Trophoblast cell (in vitro differentiated cells and primary cell): ENCODE results near the gene GNAO1.

Experiments
- DNase-seq, 2 donors: peaks; one replicate each; pipeline ENCODE4 v3.0.0-alpha.2; 2016
- H2AFZ ChIP-seq: 2 replicates; pipeline ENCODE4 v1.6.1; 2013; ENCODE audit warnings: low read length, moderate library complexity, mild to moderate bottlenecking; ENCODE audit not compliant: insufficient read depth, poor library complexity
- H2AK5ac ChIP-seq: 2 replicates; pipeline ENCODE4 v1.6.1; 2013; ENCODE audit warnings: mild to moderate bottlenecking, low read length
- H2BK120ac ChIP-seq: 2 replicates; pipeline ENCODE4 v1.6.1; 2013; ENCODE audit warnings: low read length, mild to moderate bottlenecking, moderate library complexity; ENCODE audit not compliant: insufficient read depth, poor library complexity
- H2BK12ac ChIP-seq: 2 replicates; pipeline ENCODE4 v1.6.1; 2013; ENCODE audit warnings: mild to moderate bottlenecking, low read length, moderate library complexity
- H2BK5ac ChIP-seq: 2 replicates; pipeline ENCODE4 v1.6.1; 2013; ENCODE audit warnings: low read length, low read depth, moderate library complexity, mild to moderate bottlenecking; ENCODE audit not compliant: poor library complexity
- H3K14ac ChIP-seq: 2 replicates; pipeline ENCODE4 v1.6.1; 2013; ENCODE audit warnings: mild to moderate bottlenecking, low read length
- H3K18ac ChIP-seq: 2 replicates; pipeline ENCODE4 v1.6.1; 2013; ENCODE audit warnings: mild to moderate bottlenecking, low read length
- H3K23ac ChIP-seq: 2 replicates; pipeline ENCODE4 v1.6.1; 2013; ENCODE audit warnings: low read length
- H3K27ac ChIP-seq: 2 replicates; pipeline ENCODE4 v1.5.1; 2013; ENCODE audit warnings: low read depth, mild to moderate bottlenecking, inconsistent platforms, low read length, moderate library complexity
- H3K27me3 ChIP-seq: 2 replicates; pipeline ENCODE4 v1.6.1; 2013; ENCODE audit warnings: inconsistent platforms, mild to moderate bottlenecking, low read length, moderate library complexity; ENCODE audit not compliant: insufficient read depth
- H3K36me3 ChIP-seq, 2 experiments: 1 replicate in 1 of 2; 2 replicates in 1 of 2; pipeline ENCODE4 v1.6.1; 2013; ENCODE audit warnings: low read length in 2 of 2, mild to moderate bottlenecking in 2 of 2, moderate library complexity in 1 of 2; ENCODE audit not compliant: insufficient read depth in 2 of 2, control insufficient read depth in 1 of 2
- H3K4ac ChIP-seq: 2 replicates; pipeline ENCODE4 v1.6.1; 2013; ENCODE audit warnings: low read depth, mild to moderate bottlenecking, low read length, moderate library complexity
- H3K4me1 ChIP-seq, 2 experiments: 1 replicate in 1 of 2; 2 replicates in 1 of 2; pipeline ENCODE4 v1.6.1; 2013; ENCODE audit warnings: low read length in 2 of 2, mild to moderate bottlenecking in 2 of 2, moderate library complexity in 1 of 2; ENCODE audit not compliant: insufficient read depth in 2 of 2, control insufficient read depth in 1 of 2
- H3K4me2 ChIP-seq: 2 replicates; pipeline ENCODE4 v1.6.1; 2013; ENCODE audit warnings: inconsistent platforms, mild to moderate bottlenecking, low read length, moderate library complexity
- H3K4me3 ChIP-seq: 2 replicates; pipeline ENCODE4 v1.5.1; 2013; ENCODE audit warnings: mild to moderate bottlenecking, low read depth, low read length, inconsistent platforms
- H3K79me1 ChIP-seq: one replicate; pipeline ENCODE4 v1.6.1; 2013; ENCODE audit warnings: low read length
- H3K79me2 ChIP-seq: 2 replicates; pipeline ENCODE4 v1.6.1; 2013; ENCODE audit warnings: low read length, mild to moderate bottlenecking; ENCODE audit not compliant: control insufficient read depth, insufficient read depth, poor library complexity
- H3K9ac ChIP-seq: 2 replicates; pipeline ENCODE4 v1.6.1; 2013; ENCODE audit warnings: mild to moderate bottlenecking, low read length
- H3K9me3 ChIP-seq: 2 replicates; pipeline ENCODE4 v1.6.1; 2013; ENCODE audit warnings: low read depth, mild to moderate bottlenecking, control low read depth, inconsistent platforms, low read length; ENCODE audit not compliant: insufficient read depth
- H4K12ac ChIP-seq: 2 replicates; pipeline ENCODE4 v1.6.1; 2013; ENCODE audit warnings: low read depth, mild to moderate bottlenecking, low read length, moderate library complexity
- H4K8ac ChIP-seq: 2 replicates; pipeline ENCODE4 v1.6.1; 2013; ENCODE audit warnings: low read depth, mild to moderate bottlenecking, low read length, moderate library complexity
- H4K91ac ChIP-seq: one replicate; pipeline ENCODE4 v1.6.1; 2013; ENCODE audit warnings: low read depth, mild to moderate bottlenecking, low read length, moderate library complexity
- WGBS: extraction: QIAGEN DNeasy Blood & Tissue Kit; methylation state at CpG from one replicate; pipeline ENCODE4 v1.1.7; 2013; ENCODE audit warnings: missing lambda C conversion rate; ENCODE audit not compliant: insufficient read length, insufficient coverage; ENCODE audit errors: extremely low coverage; 5-methylcytosine and 5-hydroxymethylcytosine counted together

GNAO1 gene

GRCh38 chr16:56277075-56277474 is 85.8 kb downstream of the GNAO1 start:
- Histone ChIP-seq H2AFZ (no peak overlapping the region), H3K36me3 (no peaks in the 10 kb centered on the region), H2AK5ac (no peak overlapping the region), H3K18ac (no peak overlapping the region), H3K9me3 (peaks cover 4% of the 10 kb centered on the region), H2BK5ac (no peak overlapping the region), H3K79me2 (no peaks in the 10 kb centered on the region), H4K91ac (no peak overlapping the region), H3K9ac (no peak overlapping the region), H3K27me3 (no peaks in the 10 kb centered on the region), H3K4me1 (peaks cover 7 to 10% of the 10 kb centered on the region in 2 experiments), H3K14ac (no peak overlapping the region), H4K8ac (no peak overlapping the region), H4K12ac (no peak overlapping the region), H3K4me2 (no peak overlapping the region), H2BK12ac (no peak overlapping the region), H3K4ac (no peak overlapping the region), H2BK120ac (no peak overlapping the region), H3K23ac (no peak overlapping the region), H3K4me3 (no peak overlapping the region), H3K27ac (no peak overlapping the region), H3K79me1 (no peaks in the 10 kb centered on the region)
- no CpG with 5 or more reads among the region's 5 CpGs for WGBS
- DNase-seq = no peak

GRCh38 chr16:56278196-56278855 is 87.0 kb downstream of the GNAO1 start:
- no peak overlapping the region for H3K4me2 ChIP-seq

GRCh38 chr16:56279132-56279531 is 87.8 kb downstream of the GNAO1 start:
- H3K9me3 ChIP-seq = no peaks in the 10 kb centered on the region

More at GRCh38 chr16:56278196-56278855, 87.0 kb downstream of the GNAO1 start:
- H3K79me1 ChIP-seq = no peaks in the 10 kb centered on the region
- H3K9ac ChIP-seq = no peak overlapping the region
- no peaks in the 10 kb centered on the region for H3K36me3 ChIP-seq
- no peaks in the 10 kb centered on the region for H3K27me3 ChIP-seq
- DNase-seq = no peak
- H3K23ac ChIP-seq = no peak overlapping the region
- no peak overlapping the region for H2BK120ac ChIP-seq
- no peak overlapping the region for H3K18ac ChIP-seq
- no peak overlapping the region for H2BK5ac ChIP-seq
- no peak overlapping the region for H3K4me3 ChIP-seq
- H2AFZ ChIP-seq = no peak overlapping the region
- H3K4ac ChIP-seq = no peak overlapping the region
- WGBS = no CpG with 5 or more reads among the region's 9 CpGs
- H4K91ac ChIP-seq = no peak overlapping the region
- no peak overlapping the region for H3K14ac ChIP-seq
- H3K9me3 ChIP-seq = peaks cover 2% of the 10 kb centered on the region
- H3K27ac ChIP-seq = no peak overlapping the region
- peaks cover 7 to 10% of the 10 kb centered on the region in 2 experiments for H3K4me1 ChIP-seq
- H4K12ac ChIP-seq = no peak overlapping the region
- no peak overlapping the region for H2AK5ac ChIP-seq
- H4K8ac ChIP-seq = no peak overlapping the region
- H2BK12ac ChIP-seq = no peak overlapping the region
- H3K79me2 ChIP-seq = no peaks in the 10 kb centered on the region

GRCh38 chr16:56279914-56280313 is 88.6 kb downstream of the GNAO1 start:
- no peaks in the 10 kb centered on the region for H3K79me2 ChIP-seq
- H2AK5ac ChIP-seq = no peak overlapping the region
- H3K23ac ChIP-seq = no peak overlapping the region
- no peak overlapping the region for H3K4me3 ChIP-seq
- DNase-seq = no peak
- H3K36me3 ChIP-seq = no peaks in the 10 kb centered on the region
- no peaks in the 10 kb centered on the region for H3K9me3 ChIP-seq
- H2AFZ ChIP-seq = no peak overlapping the region
- H2BK5ac ChIP-seq = no peak overlapping the region
- no peaks in the 10 kb centered on the region for H3K27me3 ChIP-seq
- H3K79me1 ChIP-seq = no peaks in the 10 kb centered on the region
- no peak overlapping the region for H3K27ac ChIP-seq
- H3K18ac ChIP-seq = no peak overlapping the region
- H3K4me2 ChIP-seq = no peak overlapping the region
- H3K14ac ChIP-seq = no peak overlapping the region
- H4K12ac ChIP-seq = no peak overlapping the region
- no peak overlapping the region for H3K4ac ChIP-seq
- H2BK120ac ChIP-seq = no peak overlapping the region
- no peak overlapping the region for H4K8ac ChIP-seq
- H3K4me1 ChIP-seq = peaks cover 16 to 19% of the 10 kb centered on the region in 2 experiments
- H2BK12ac ChIP-seq = peak overlapping the region; percentile 23
- H4K91ac ChIP-seq = no peak overlapping the region
- H3K9ac ChIP-seq = no peak overlapping the region
- no CpG with 5 or more reads among the region's 2 CpGs for WGBS

More at GRCh38 chr16:56279132-56279531, 87.8 kb downstream of the GNAO1 start:
- H4K12ac ChIP-seq = no peak overlapping the region
- no CpG with 5 or more reads among the region's 8 CpGs for WGBS
- no peak overlapping the region for H3K14ac ChIP-seq
- no peak overlapping the region for H3K4me3 ChIP-seq
- H2BK5ac ChIP-seq = no peak overlapping the region
- H3K79me2 ChIP-seq = no peaks in the 10 kb centered on the region
- H4K91ac ChIP-seq = no peak overlapping the region
- no peak overlapping the region for H2BK120ac ChIP-seq
- H3K27ac ChIP-seq = no peak overlapping the region
- H3K79me1 ChIP-seq = no peaks in the 10 kb centered on the region
- DNase-seq = no peak
- no peak overlapping the region for H3K4ac ChIP-seq
- H3K18ac ChIP-seq = peak overlapping the region; percentile 16
- no peaks in the 10 kb centered on the region for H3K27me3 ChIP-seq
- H3K4me1 ChIP-seq = peaks cover 9 to 12% of the 10 kb centered on the region in 2 experiments
- no peak overlapping the region for H4K8ac ChIP-seq
- H2AK5ac ChIP-seq = no peak overlapping the region
- H3K36me3 ChIP-seq = no peaks in the 10 kb centered on the region
- H2AFZ ChIP-seq = no peak overlapping the region
- H2BK12ac ChIP-seq = no peak overlapping the region
- no peak overlapping the region for H3K4me2 ChIP-seq
- H3K9ac ChIP-seq = no peak overlapping the region
- no peak overlapping the region for H3K23ac ChIP-seq
